Heart left ventricle (tissue), 16 donors: ENCODE data around the gene ACAP3. TPM values are rescaled to one million over a fixed set of nuclear protein-coding genes. Genes with fewer than 3 reads are reported as not detected.
A peak's percentile ranks its signal among the peaks of the same experiment; 100 is the strongest.

ENCODE experiments used
- ATAC-seq, 4 donors: fragments of 200-7000 bp; cut with Tn5 transposase; one replicate each; pipeline ENCODE4 v1.9.1; 2020 to 2022; ENCODE audit warnings: moderate library complexity in 4 of 4, mild to moderate bottlenecking in 3 of 4, moderate number of reproducible peaks in 1 of 4
- DNase-seq, 5 donors: peaks; one replicate each; pipeline ENCODE4 v3.0.0-alpha.2; 2020
- H3K27ac ChIP-seq, 12 donors: fragments of 200-600 bp; sonication (generic) in 4 of 12; one replicate each; pipeline versions ENCODE4 v1.5.0 to v1.8.0; 2016 to 2022; ENCODE audit warnings: mild to moderate bottlenecking in 2 of 12
- H3K27me3 ChIP-seq, 9 donors: fragments of 200-600 bp; sonication (generic) in 2 of 9; one replicate each; pipeline versions ENCODE4 v1.5.1 to v1.8.0; 2016 to 2022; ENCODE audit warnings: mild to moderate bottlenecking in 3 of 9
- H3K36me3 ChIP-seq, 9 donors: fragments of 200-600 bp; sonication (generic) in 2 of 9; one replicate each; pipeline versions ENCODE4 v1.5.0 to v1.8.0; 2018 to 2022; ENCODE audit warnings: mild to moderate bottlenecking in 2 of 9
- H3K4me1 ChIP-seq, 12 donors: fragments of 200-600 bp; sonication (generic) in 4 of 12; one replicate each; pipeline versions ENCODE4 v1.5.0 to v1.8.0; 2016 to 2022; ENCODE audit warnings: mild to moderate bottlenecking in 3 of 12
- H3K4me3 ChIP-seq, 12 donors: fragments of 200-600 bp; sonication (generic) in 4 of 12; one replicate each; pipeline versions ENCODE4 v1.5.0 to v1.8.0; 2017 to 2022; ENCODE audit warnings: mild to moderate bottlenecking in 9 of 12, moderate library complexity in 4 of 12
- H3K9me3 ChIP-seq, 12 donors: fragments of 200-600 bp; sonication (generic) in 4 of 12; one replicate each; pipeline versions ENCODE4 v1.5.0 to v1.8.0; 2016 to 2022; ENCODE audit warnings: mild to moderate bottlenecking in 1 of 12
- POLR2A ChIP-seq, 2 donors: fragments of 450-650 bp; IDR thresholded peaks; one replicate each; pipeline ENCODE4 v1.6.1; 2017; ENCODE audit warnings: antibody characterized with exemption in 2 of 2, mild to moderate bottlenecking in 2 of 2, moderate library complexity in 2 of 2
- WGBS, 4 donors: extraction: QIAGEN DNeasy Blood & Tissue Kit in 2 of 4; methylation state at CpG; one replicate each; pipeline versions ENCODE4 v1.1.5 to v1.1.7; 2013 to 2018; 5-methylcytosine and 5-hydroxymethylcytosine counted together
- intact Hi-C, 10 donors: fragments of 100-400 bp; cut with DNase I; formaldehyde crosslinking; loops; one replicate each; pipeline versions ENCODE4 v1.11.1 to v1.14.2; 2022
- polyA plus RNA-seq, 2 donors: library from polyadenylated mRNA; stranded (reverse); fragments of 200-250 nt; gene quantifications; one replicate each; pipeline ENCODE4 v1.2.3, GENCODE V29; 2013
- total RNA-seq, 9 donors: library from RNA; depleted of rRNA in 2 of 9; stranded (reverse); fragments of >200 nt in 2 of 9; fragmentation: NEBNext Ultra II Directional in 3 of 9; extraction: Animal tissue kit (Norgen Biotek cat#: 25700) in 3 of 9; gene quantifications; one replicate each; pipeline versions ENCODE4 v1.1.0 to v1.2.4, GENCODE V29; 2016 to 2023
- TF ChIP-seq, protein P1 (sequence below), 12 donors: fragments of 200-600 bp; sonication (generic) in 4 of 12; IDR thresholded peaks; one replicate each; pipeline versions ENCODE4 v1.5.0 to v1.8.0; 2018 to 2022; ENCODE audit warnings: antibody characterized with exemption in 12 of 12, mild to moderate bottlenecking in 5 of 12
- donor health status: ischemic (EF 13 %, LVEDD 7.1; RV severe dilation, severe dysfunction).
- donor health status: healthy with polysubstance abuse.
- donor health status: DM: no; HTN: yes; CAD: no.
- donor health status: DM: no; HTN: no; CAD: no.
- donor health status: ischemic (EF 25% LVEDD 6.9; RV normal size, moderate dysfunction).
- donor health status: ischemic (EF 25% LVEDD 5.7; RV mildly dilated, moderate dysfunction).
- donor health status: healthy.
- donor health status: DM: yes; HTN: yes; CAD: no.
- donor health status: ischemic (EF 35%, LVEDD 5.7; RV mildly dilated, moderate dysfunction).
- donor health status: nonischemic (EF 11% LVEDD 7.7; RV severe dilation, severe dysfunction).
- donor health status: DM: yes; HTN: yes; CAD: no.
- donor health status: PGD.
- donor health status: ischemic (EF 29% LVEDD 5.4; RV normal size, mild dysfunction).
- donor health status: nonischemic (EF 23%, LVEDD 6.1; RV moderate dilation, normal function).

Gene ACAP3
- total and polyA plus RNA-seq, 11 donors, result 20.1 to 59.5 (median 34.1) TPM

DNA sequence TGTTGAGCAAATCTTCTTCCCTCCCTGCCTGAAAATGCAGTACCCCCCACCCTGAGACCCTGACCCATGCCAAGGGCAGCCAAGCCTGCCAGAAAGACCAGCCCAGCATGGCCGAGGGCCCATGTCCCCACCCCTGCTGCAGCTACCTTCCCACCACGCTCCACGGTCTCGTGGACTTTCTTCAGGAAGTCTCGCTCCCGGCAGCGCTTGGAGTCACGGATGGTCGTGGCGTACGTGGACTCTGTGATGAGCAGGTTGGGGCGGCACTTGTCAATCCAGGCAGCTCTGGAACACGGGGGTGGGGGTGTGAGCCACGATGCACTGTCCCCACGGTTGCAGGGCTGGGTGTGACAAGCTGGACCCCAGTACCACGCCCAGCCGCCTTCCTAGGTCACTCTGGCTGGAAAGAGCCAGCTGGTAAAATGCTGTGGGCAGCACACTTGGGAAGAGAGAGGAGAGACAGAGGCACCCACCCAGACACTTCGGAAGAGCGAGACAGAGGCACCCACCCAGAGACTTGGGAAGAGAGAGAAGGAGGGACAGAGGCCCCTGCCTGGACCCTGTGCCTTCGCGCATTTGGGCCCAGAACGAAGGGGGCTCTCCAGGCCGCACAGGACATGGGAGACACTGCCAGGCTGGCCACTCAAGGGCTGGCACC is 7.1 kb upstream of the ACAP3 start:
- H3K27ac ChIP-seq, result peak overlapping the region in 1 of 12 donors; percentile 49
- no peaks in the 10 kb centered on the region for H3K27me3 ChIP-seq
- TF ChIP-seq, protein P1, sequence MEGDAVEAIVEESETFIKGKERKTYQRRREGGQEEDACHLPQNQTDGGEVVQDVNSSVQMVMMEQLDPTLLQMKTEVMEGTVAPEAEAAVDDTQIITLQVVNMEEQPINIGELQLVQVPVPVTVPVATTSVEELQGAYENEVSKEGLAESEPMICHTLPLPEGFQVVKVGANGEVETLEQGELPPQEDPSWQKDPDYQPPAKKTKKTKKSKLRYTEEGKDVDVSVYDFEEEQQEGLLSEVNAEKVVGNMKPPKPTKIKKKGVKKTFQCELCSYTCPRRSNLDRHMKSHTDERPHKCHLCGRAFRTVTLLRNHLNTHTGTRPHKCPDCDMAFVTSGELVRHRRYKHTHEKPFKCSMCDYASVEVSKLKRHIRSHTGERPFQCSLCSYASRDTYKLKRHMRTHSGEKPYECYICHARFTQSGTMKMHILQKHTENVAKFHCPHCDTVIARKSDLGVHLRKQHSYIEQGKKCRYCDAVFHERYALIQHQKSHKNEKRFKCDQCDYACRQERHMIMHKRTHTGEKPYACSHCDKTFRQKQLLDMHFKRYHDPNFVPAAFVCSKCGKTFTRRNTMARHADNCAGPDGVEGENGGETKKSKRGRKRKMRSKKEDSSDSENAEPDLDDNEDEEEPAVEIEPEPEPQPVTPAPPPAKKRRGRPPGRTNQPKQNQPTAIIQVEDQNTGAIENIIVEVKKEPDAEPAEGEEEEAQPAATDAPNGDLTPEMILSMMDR (IDR thresholded peaks at IDR 0.05), result no peak
- no peak for TF ChIP-seq POLR2A (IDR thresholded peaks at IDR 0.05)
- no peak overlapping the region for H3K4me3 ChIP-seq
- WGBS, 4 donors, result 88 to 92% (median 90%) methylated on average over 22 to 23 of the region's 23 CpGs
- no peaks in the 10 kb centered on the region for H3K9me3 ChIP-seq
- peaks cover 0 to 88% (median 73%) of the 10 kb centered on the region in 9 donors for H3K36me3 ChIP-seq
- DNase-seq, result no peak
- intact Hi-C loops, result no loop called here
- H3K4me1 ChIP-seq, result peaks cover 0 to 23% (median 11%) of the 10 kb centered on the region in 12 donors
- no peak for ATAC-seq

GRCh38 chr1:1314237-1314586 is 6.5 kb upstream of the ACAP3 start:
- ATAC-seq (no peak), DNase-seq (no peak)
- no peak for TF ChIP-seq POLR2A (IDR thresholded peaks at IDR 0.05)
- TF ChIP-seq, protein P1 (IDR thresholded peaks at IDR 0.05), result no peak
- H3K9me3 ChIP-seq, result no peaks in the 10 kb centered on the region
- intact Hi-C loops, result no loop called here
- H3K27ac ChIP-seq, result no peak overlapping the region
- WGBS, 4 donors, result 93 to 95% (median 94%) methylated on average over 15 of the region's 15 CpGs
- no peaks in the 10 kb centered on the region for H3K27me3 ChIP-seq
- H3K4me1 ChIP-seq, result peaks cover 0 to 29% (median 15%) of the 10 kb centered on the region in 12 donors
- no peak overlapping the region for H3K4me3 ChIP-seq
- H3K36me3 ChIP-seq, result peaks cover 0 to 84% (median 70%) of the 10 kb centered on the region in 9 donors

DNA sequence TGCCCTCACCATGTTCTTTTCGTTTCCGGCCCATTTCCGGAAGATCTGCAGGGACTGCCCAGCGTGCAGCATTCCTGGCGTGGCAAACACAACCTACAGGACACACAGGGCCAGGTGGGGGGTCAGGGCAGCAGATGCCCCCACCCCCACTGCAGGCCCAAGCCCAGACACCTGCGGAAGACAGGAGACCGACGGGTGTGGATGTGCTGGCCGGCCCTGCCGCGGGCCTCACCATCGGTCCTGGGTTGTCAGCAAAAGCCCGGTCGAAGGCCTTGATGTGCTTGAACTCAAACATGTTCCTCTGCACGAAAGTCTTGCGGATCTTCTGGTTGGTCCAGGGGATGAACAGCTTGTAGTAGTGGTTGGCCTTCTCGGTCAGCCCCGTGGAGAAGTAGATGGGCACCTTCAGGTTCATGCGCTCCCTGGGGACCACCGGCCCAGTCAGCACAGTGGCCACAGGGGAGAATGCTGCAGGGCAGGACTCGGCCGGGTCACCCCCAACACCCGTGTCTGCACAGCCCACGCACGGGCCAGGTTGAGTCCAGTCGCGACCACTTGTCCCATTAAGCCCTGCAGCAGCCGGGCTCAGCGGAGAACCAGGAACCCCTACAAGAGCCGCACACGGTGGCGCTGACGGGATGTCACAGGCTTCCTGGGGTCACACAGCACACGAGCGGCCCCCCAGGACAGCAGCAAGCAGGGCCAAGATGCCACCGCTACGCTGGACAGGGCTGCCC is 5.9 kb upstream of the ACAP3 start:
- intact Hi-C loops, result no loop called here
- DNase-seq (no peak), ATAC-seq (no peak)
- H3K4me1 ChIP-seq, result peaks cover 0 to 31% (median 18%) of the 10 kb centered on the region in 12 donors
- 87 to 93% (median 89%) methylated on average over 24 to 37 of the region's 37 CpGs for WGBS, 4 donors
- no peaks in the 10 kb centered on the region for H3K9me3 ChIP-seq
- no peak overlapping the region for H3K4me3 ChIP-seq
- TF ChIP-seq, protein P1 (IDR thresholded peaks at IDR 0.05), result no peak
- no peak for TF ChIP-seq POLR2A (IDR thresholded peaks at IDR 0.05)
- no peaks in the 10 kb centered on the region for H3K27me3 ChIP-seq
- peaks cover 0 to 78% (median 64%) of the 10 kb centered on the region in 9 donors for H3K36me3 ChIP-seq
- no peak overlapping the region for H3K27ac ChIP-seq
